ENCODE data around the gene ERBB4.

ERBB4 gene

DNA sequence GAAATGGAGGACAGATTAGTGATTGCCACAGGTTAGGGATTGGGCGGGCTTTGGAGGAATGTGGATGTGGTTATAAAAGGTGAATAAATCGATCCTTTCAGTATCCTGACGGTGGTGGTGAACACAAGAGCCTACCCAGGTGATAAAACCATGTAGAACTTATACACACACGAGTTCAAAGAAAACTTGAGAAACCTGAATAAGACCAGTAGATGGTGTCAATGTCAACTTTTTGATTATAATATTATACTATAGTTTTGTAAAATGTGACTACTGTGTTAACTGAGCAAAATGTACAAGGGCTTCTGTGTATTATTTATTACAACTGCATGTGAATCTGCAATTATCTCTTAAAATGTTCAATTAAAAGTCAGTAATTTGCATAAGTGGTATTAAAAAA is 136.3 kb downstream of the ERBB4 start:
- H3K79me2 ChIP-seq (ENCODE audit: insufficient read depth, low read depth): no peaks in the 10 kb centered on the region
- no peak overlapping the region for H3K9ac ChIP-seq
- H3K27me3 ChIP-seq (ENCODE audit: insufficient read depth, low read depth): no peaks in the 10 kb centered on the region
- H3K36me3 ChIP-seq (ENCODE audit: insufficient read depth): no peaks in the 10 kb centered on the region
- TF ChIP-seq, protein P1, sequence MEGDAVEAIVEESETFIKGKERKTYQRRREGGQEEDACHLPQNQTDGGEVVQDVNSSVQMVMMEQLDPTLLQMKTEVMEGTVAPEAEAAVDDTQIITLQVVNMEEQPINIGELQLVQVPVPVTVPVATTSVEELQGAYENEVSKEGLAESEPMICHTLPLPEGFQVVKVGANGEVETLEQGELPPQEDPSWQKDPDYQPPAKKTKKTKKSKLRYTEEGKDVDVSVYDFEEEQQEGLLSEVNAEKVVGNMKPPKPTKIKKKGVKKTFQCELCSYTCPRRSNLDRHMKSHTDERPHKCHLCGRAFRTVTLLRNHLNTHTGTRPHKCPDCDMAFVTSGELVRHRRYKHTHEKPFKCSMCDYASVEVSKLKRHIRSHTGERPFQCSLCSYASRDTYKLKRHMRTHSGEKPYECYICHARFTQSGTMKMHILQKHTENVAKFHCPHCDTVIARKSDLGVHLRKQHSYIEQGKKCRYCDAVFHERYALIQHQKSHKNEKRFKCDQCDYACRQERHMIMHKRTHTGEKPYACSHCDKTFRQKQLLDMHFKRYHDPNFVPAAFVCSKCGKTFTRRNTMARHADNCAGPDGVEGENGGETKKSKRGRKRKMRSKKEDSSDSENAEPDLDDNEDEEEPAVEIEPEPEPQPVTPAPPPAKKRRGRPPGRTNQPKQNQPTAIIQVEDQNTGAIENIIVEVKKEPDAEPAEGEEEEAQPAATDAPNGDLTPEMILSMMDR (conservative IDR thresholded peaks at IDR 0.05; ENCODE audit: low read depth, low read length): no peak
- no peak overlapping the region for H3K4me2 ChIP-seq
- H3K27ac ChIP-seq: no peak overlapping the region
- no peak overlapping the region for H3K4me3 ChIP-seq (IDR thresholded peaks at IDR 0.05; ENCODE audit: insufficient read depth, low read depth, low read length)
- no peaks in the 10 kb centered on the region for H4K20me1 ChIP-seq (ENCODE audit: insufficient read depth)
- no peaks in the 10 kb centered on the region for H3K4me1 ChIP-seq (ENCODE audit: low read depth, poor library complexity, severe bottlenecking)
- no peak overlapping the region for H2AFZ ChIP-seq (ENCODE audit: low read depth)

- H3K4me2 ChIP-seq: no peak overlapping the region
- no peaks in the 10 kb centered on the region for H3K4me1 ChIP-seq (ENCODE audit: low read depth, poor library complexity, severe bottlenecking)
- H2AFZ ChIP-seq (ENCODE audit: low read depth): no peak overlapping the region
- no peaks in the 10 kb centered on the region for H3K27me3 ChIP-seq (ENCODE audit: insufficient read depth, low read depth)
- H3K4me3 ChIP-seq (IDR thresholded peaks at IDR 0.05; ENCODE audit: insufficient read depth, low read depth, low read length): no peak overlapping the region
- TF ChIP-seq, protein P1 (conservative IDR thresholded peaks at IDR 0.05; ENCODE audit: low read depth, low read length): no peak
- H3K36me3 ChIP-seq (ENCODE audit: insufficient read depth): no peaks in the 10 kb centered on the region
- no peaks in the 10 kb centered on the region for H3K79me2 ChIP-seq (ENCODE audit: insufficient read depth, low read depth)
- no peak overlapping the region for H3K27ac ChIP-seq
- H4K20me1 ChIP-seq (ENCODE audit: insufficient read depth): no peaks in the 10 kb centered on the region
- H3K9ac ChIP-seq: no peak overlapping the region
These were observed 140.3 kb downstream of the ERBB4 start for GRCh38 chr2:212398316-212398715.

- TF ChIP-seq, protein P1 (conservative IDR thresholded peaks at IDR 0.05; ENCODE audit: low read depth, low read length): no peak
- no peak overlapping the region for H3K9ac ChIP-seq
These were observed 146.1 kb downstream of the ERBB4 start for GRCh38 chr2:212392544-212392943.

DNA sequence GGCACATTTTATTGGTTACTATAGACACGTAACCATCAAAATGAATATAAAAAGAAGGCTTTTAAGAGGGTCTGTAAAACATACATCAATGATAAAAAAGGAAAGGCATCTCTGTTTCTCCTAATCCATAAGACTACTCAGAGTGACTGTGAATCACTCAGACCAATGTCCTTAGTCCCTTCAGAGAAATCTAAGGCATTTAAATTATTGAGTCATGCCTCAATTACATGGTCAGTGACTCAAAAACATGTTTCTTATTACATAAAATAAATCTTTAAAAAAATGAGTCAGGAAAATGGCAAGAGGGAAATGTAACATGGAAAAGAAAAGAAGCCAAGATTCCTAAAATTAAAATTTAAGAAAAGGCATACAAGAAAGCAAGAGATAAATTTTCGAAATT is 146.6 kb downstream of the ERBB4 start:
- TF ChIP-seq, protein P1 (conservative IDR thresholded peaks at IDR 0.05; ENCODE audit: low read depth, low read length): no peak
- Histone ChIP-seq H3K36me3 (ENCODE audit: insufficient read depth) (no peaks in the 10 kb centered on the region), H3K79me2 (ENCODE audit: insufficient read depth, low read depth) (no peaks in the 10 kb centered on the region), H3K27me3 (ENCODE audit: insufficient read depth, low read depth) (no peaks in the 10 kb centered on the region), H4K20me1 (ENCODE audit: insufficient read depth) (no peaks in the 10 kb centered on the region), H3K4me3 (IDR thresholded peaks at IDR 0.05; ENCODE audit: insufficient read depth, low read depth, low read length) (no peak overlapping the region), H3K4me2 (no peak overlapping the region), H3K27ac (no peak overlapping the region), H3K4me1 (ENCODE audit: low read depth, poor library complexity, severe bottlenecking) (no peaks in the 10 kb centered on the region), H3K9ac (no peak overlapping the region), H2AFZ (ENCODE audit: low read depth) (no peak overlapping the region)

More at GRCh38 chr2:212392544-212392943, 146.1 kb downstream of the ERBB4 start:
- Histone ChIP-seq H4K20me1 (ENCODE audit: insufficient read depth) (no peaks in the 10 kb centered on the region), H3K4me2 (no peak overlapping the region), H3K79me2 (ENCODE audit: insufficient read depth, low read depth) (no peaks in the 10 kb centered on the region), H3K36me3 (ENCODE audit: insufficient read depth) (no peaks in the 10 kb centered on the region), H3K4me1 (ENCODE audit: low read depth, poor library complexity, severe bottlenecking) (no peaks in the 10 kb centered on the region), H3K4me3 (IDR thresholded peaks at IDR 0.05; ENCODE audit: insufficient read depth, low read depth, low read length) (no peak overlapping the region), H2AFZ (ENCODE audit: low read depth) (no peak overlapping the region), H3K27ac (no peak overlapping the region), H3K27me3 (ENCODE audit: insufficient read depth, low read depth) (no peaks in the 10 kb centered on the region)

All from KMS-11 (cell line).